GM23248 (cell line): Measurements from ENCODE around the gene OSBPL5.

ENCODE experiments used
- EZH2 ChIP-seq: fragments of 200-600 bp; sonication (generic); IDR thresholded peaks from 2 replicates; pipeline ENCODE4 v1.6.1; 2018; ENCODE audit warnings: antibody characterized with exemption, mild to moderate bottlenecking; ENCODE audit not compliant: insufficient read depth, poor library complexity, severe bottlenecking
- EZH2phosphoT487 ChIP-seq: fragments of 200-600 bp; sonication (generic); IDR thresholded peaks from 2 replicates; pipeline ENCODE4 v1.6.1; 2018; ENCODE audit warnings: antibody characterized with exemption, moderate library complexity, mild to moderate bottlenecking, low read depth; ENCODE audit not compliant: insufficient read depth

DNA sequence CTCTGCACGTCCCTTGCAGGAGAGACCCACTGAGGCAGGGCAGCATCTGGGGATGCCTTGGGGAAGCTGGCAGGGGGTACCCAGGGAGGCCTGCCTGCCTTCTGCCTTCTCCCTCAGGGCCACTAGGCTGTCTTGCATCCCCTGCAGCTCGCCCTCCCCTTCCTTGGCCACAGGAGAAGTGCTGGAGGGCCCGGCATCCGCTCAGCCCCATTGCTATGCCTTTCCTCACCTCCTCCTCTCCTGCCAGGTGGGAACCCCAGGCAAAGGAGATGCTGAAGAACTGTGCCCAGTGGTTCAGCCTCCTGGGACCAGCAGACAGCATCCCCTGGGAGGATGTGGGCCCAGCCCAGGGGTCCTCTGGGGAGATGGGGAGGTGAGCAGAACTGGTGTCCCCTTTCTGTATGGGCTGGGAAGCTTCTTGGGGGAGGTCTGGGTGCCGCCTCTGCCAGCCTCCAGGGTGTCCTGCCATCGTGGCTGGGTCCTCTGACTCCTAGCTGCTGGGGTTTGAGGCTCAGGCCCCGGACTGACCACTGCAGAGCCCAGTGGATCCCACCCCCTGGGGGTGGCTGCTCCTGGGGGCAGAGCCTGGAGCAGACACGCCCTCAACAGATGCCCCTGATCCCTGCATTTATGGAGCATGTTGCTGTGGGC lies 32.9 kb upstream of the OSBPL5 start:
- no peak for TF ChIP-seq EZH2
- no peak for TF ChIP-seq EZH2phosphoT487
